ENCODE data around the gene ARID1B. TPM values are rescaled to one million over a fixed set of nuclear protein-coding genes. Genes with fewer than 3 reads are reported as not detected.

Gene ARID1B
- total and polyA plus RNA-seq, 9 of the 15 experiments (the other 6 are each of a cell fraction or from before 2014, with no cell fraction given), result 12.5 to 50.5 (median 25.8) TPM

- peaks cover 4% of the 10 kb centered on the region for H3K9me1 ChIP-seq (ENCODE audit: control insufficient read depth, insufficient read depth, low read length)
- intact Hi-C loops (cut with micrococcal nuclease), result no loop called here
- H3K27me3 ChIP-seq (ENCODE audit: control insufficient read depth in 2 of 2, insufficient read depth in 2 of 2, low read length in 2 of 2), result no peaks in the 10 kb centered on the region
- 0 out of 4 replicates have a peak overlapping the region, but pooled peaks of 1 of the 2 experiments have one; percentile 24 for H3K9ac ChIP-seq (ENCODE audit: insufficient read depth in 1 of 2, low read depth in 2 of 2, low read length in 2 of 2)
- in situ Hi-C loops (cut with MboI), result no loop called here
- no peak for DNase-seq (ENCODE audit: extremely low read depth in 1 of 4, low spot score in 3 of 4)
- ATAC-seq, result no peak
- TF ChIP-seq TOE1 (IDR thresholded peaks at IDR 0.05; ENCODE audit: borderline replicate concordance), result no peak
- no peak for TF ChIP-seq TOE1 (CRISPR knock-in tag; IDR thresholded peaks at IDR 0.05; ENCODE audit: borderline replicate concordance, low read depth)
- TF ChIP-seq ZNF217 (CRISPR knock-in tag; IDR thresholded peaks at IDR 0.05), result no peak
- no peak for TF ChIP-seq TFE3 (CRISPR knock-in tag; IDR thresholded peaks at IDR 0.05)
- CTCF ChIA-PET (ENCODE audit: low intra/inter-chr PET ratio), result no interaction called here
- WGBS (ENCODE audit: insufficient coverage, low coverage, missing lambda C conversion rate), result 87% methylated on average over 10 of the region's 10 CpGs
- POLR2A ChIA-PET, result no interaction called here
- H3K27ac ChIP-seq (ENCODE audit: extremely low read depth, low read depth, low read length), result no peak overlapping the region
- peaks cover 2 to 4% of the 10 kb centered on the region in 2 experiments; a peak in 2 of 5 replicates for H3K4me1 ChIP-seq (replicated peaks in 1 of 2; ENCODE audit: control insufficient read depth in 2 of 2, insufficient read depth in 2 of 2, low read length in 2 of 2)
- no peaks in the 10 kb centered on the region for H3K36me3 ChIP-seq (ENCODE audit: control insufficient read depth, insufficient read depth, low read length)
- peaks cover 11% of the 10 kb centered on the region for H4K20me1 ChIP-seq (replicated peaks; ENCODE audit: control insufficient read depth, insufficient read depth, low read length)
- no peak overlapping the region for H3K4me2 ChIP-seq (ENCODE audit: insufficient read depth, low read length)
- no peak for FAIRE-seq
- H2AFZ ChIP-seq (ENCODE audit: low read depth, low read length), result no peak overlapping the region
- BruUV-seq (replicated peaks), result no TSS peak
- H3K9me3 ChIP-seq (replicated peaks; ENCODE audit: control insufficient read depth, insufficient read depth, low read depth, low read length), result no peaks in the 10 kb centered on the region
- no peak overlapping the region for H3K4me3 ChIP-seq
- H3K79me2 ChIP-seq (ENCODE audit: control insufficient read depth, insufficient read depth, low read length), result peaks cover 61% of the 10 kb centered on the region
Measured at GRCh38 chr6:156980515-156980914, 203.3 kb downstream of the ARID1B start.
